NCI-H345 treated with DMSO at 0.1 percent for 48 hours (cell line): Measurements from ENCODE around the gene MAMLD1.

Experiments used
- DNase-seq: peaks from one replicate; lab custom pipeline; 2025; ENCODE audit not compliant: unreplicated experiment; lab: John Stamatoyannopoulos, UW

Gene MAMLD1

DNA sequence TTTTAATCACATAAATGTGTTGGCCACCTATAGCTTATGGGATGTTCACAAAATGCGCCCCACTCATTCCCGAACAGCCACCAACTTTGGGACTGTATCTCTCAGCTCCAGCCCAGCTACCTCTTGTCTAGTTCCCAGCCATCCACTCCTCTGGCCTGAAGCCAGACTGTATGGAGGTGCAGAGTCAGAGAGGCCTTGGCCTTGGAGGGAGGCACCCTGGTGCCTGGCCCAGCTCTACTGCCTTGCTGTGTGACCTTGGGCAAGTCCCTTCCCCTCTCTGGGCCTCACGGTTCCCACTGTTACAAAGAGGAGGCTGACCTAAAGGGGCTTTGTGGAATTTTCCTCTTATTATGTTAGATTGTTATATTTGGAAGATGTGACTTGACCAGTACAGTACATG is 13.9 kb downstream of the MAMLD1 start:
- no peak for DNase-seq

- DNase-seq, result no peak
These were observed 41.9 kb downstream of the MAMLD1 start for GRCh38 chrX:150405006-150405405.

DNA sequence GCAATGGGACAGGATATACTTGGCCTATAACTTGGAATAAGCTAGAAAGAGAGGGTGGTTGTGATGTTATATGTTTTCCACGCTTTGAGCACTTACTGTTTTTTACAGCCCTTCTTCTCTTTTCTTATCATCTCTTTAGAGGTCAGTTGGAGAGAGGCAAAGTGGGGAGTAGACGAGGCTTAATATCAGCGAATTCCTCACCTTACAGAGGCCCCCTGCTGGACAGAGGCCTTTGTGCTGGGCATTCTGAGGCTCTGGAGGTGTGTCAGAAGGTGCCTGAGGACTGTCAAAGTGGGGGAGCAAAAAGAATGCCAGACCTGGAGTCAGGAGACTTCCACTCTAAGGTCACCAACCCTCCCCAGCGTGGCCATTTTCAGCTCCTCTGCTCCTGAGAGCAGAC is 42.5 kb downstream of the MAMLD1 start:
- no peak for DNase-seq

- no peak for DNase-seq
These were observed 43.5 kb downstream of the MAMLD1 start for GRCh38 chrX:150406596-150406995.

- DNase-seq, result no peak
These were observed 44.9 kb downstream of the MAMLD1 start for GRCh38 chrX:150408007-150408406.

GRCh38 chrX:150408561-150408960 is 45.4 kb downstream of the MAMLD1 start:
- DNase-seq, result no peak

- DNase-seq, result no peak
These were observed 46.4 kb downstream of the MAMLD1 start for GRCh38 chrX:150409486-150409885.

- DNase-seq, result no peak
These were observed 46.8 kb downstream of the MAMLD1 start for GRCh38 chrX:150409964-150410363.

GRCh38 chrX:150410513-150410912 is 47.4 kb downstream of the MAMLD1 start:
- no peak for DNase-seq

GRCh38 chrX:150411656-150412055 is 48.5 kb downstream of the MAMLD1 start:
- DNase-seq, result no peak

- no peak for DNase-seq
These were observed 51.1 kb downstream of the MAMLD1 start for GRCh38 chrX:150414228-150414627.

- DNase-seq, result no peak
These were observed 53.4 kb downstream of the MAMLD1 start for GRCh38 chrX:150416469-150416868.

GRCh38 chrX:150421816-150422215 is 58.7 kb downstream of the MAMLD1 start:
- DNase-seq, result no peak

- DNase-seq, result no peak
These were observed 66.5 kb downstream of the MAMLD1 start for GRCh38 chrX:150429594-150429993.

DNA sequence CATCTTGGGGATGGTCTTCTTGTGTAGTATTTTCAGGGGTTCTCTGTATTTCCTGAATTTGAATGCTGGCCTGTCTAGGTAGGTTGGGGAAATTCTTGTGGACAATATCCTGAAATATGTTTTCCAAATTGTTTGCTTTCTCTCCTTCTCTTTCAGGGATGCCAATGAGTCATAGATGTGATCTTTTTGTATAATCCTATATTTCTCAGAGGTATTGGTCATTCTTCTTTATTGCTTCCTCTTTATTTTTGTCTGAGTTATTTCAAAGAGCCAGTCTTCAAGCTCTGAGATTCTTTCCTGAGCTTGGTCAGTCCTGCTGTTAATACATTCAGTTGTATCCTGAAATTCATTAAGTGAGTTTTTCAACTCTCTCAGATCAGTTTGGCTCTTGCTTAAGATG is 73.1 kb downstream of the MAMLD1 start:
- DNase-seq, result no peak

DNA sequence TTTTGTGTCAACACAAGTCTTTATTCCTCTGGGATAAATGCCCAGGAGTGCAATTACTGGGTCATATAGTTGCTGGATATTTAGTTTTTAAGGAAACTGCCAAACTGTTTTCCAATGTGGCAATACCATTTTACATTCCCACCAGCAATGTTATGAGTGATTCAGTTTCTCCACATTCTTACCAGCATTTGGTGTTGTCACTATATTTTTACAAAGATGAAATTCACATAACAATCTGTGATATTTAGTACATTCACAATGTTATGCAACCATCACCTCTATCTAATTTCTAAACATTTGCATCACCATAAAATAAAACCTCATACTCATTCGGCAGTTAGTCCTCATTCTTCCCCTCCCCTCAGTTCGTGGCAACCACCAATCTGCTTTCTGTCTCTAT is 75.0 kb downstream of the MAMLD1 start:
- DNase-seq, result no peak

DNA sequence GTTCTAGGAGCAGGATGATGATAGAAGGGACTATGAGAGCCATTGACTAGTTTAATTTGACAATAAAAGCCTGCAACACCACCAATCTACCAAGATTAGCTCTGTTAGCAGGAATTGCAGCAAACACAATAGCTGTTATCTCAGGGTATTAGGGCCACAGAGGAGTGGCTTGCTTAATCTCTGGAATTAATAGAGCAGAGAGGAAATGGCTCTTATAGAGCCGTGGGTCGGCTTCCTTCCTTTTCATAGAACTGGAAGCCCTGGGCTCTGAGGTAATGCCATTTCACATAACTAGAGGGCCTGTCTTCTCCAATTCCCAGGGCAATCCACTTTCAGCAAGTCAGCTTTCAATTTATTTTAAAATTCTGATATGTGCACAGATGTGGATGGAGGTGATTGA is 83.0 kb downstream of the MAMLD1 start:
- DNase-seq, result no peak

GRCh38 chrX:150446995-150447394 is 83.9 kb downstream of the MAMLD1 start:
- DNase-seq, result no peak

DNA sequence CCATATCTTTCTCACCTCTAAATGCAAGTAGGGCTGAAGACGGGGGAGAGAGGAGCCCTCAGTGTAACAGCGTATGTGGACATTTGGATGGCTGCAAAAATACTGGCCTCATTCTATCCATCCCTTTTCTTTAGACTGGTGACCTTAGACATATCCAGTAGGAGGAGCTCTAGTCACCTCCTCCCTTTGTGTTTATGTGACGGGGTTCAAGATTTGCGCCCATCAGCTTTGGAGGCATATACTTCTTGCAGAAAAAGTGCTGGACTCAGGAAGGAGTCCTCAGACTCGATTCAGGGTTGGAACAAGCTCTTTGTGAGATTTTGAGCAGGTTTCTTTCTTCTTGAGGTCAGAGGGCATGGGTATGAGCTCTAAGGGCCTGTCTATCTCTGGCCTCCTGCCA is 86.2 kb downstream of the MAMLD1 start:
- DNase-seq, result no peak

DNA sequence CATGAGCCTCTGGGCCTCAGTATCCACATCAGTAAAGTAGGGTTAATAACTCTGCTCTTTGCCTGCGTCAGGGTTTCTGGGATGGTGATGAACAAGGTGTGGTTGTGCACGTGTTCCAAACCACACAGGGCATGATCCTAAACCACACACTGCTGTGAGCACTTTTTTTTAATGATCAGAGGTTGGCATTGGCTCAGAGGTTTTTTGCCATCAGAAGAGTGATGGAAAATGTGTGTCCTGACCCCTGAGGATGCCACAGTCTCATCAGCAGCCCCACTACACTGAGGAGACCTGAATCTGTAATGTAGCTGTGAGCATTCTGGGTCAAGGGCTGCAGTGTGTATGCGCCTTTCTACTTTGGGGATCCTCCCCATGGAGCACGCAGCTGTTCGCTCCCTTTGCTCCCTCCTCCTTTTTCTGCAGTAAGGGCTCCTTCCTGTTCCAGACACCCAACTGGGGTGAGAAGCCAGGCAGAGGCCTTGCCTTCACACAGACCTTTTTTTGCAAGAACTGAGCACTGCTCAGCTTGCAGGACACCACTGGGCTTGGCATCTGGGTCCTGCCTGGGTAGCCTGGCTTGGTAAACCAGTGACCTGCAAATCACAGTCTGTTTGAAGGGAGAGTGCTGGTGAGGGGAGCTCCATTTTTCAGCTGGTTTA is 87.5 kb downstream of the MAMLD1 start:
- DNase-seq, result no peak

DNA sequence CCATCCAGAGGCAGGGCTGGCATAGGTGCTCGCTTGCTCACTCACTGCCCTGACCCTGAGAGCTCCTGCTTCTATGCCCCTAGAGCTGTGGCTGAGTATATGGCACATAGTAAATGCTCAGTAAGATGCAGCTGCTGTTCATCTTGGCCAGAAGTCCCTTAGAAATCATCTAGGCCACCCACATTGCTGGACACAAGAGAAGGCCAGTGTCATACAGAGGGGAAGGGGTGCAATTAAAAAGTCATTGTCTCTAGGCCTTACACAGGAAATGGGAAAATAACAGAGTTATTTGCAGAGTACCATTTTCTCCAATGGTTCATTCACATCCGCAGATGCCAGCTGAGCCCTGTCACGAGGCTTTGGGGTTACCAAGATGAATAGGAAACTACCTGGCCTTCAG is 88.8 kb downstream of the MAMLD1 start:
- DNase-seq, result no peak

DNA sequence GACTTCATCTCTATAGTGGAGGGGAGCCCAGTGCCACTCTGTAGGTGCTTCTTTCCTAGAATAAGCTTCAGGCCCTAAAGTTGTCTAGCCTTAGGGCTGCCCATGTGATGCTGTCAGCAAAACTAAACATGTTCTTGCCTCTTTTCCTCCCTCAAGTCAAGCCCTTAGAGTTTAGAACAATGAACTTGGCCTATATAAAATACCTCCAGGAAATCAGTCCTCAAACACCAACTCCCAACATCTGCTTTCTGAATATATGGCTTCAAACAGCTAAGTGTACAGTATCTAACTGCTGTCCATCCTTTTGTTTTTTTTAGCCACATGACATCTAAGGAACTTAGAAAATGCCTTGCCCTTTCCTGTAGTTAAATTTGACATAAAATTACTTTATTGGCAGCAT is 91.0 kb downstream of the MAMLD1 start:
- no peak for DNase-seq

- DNase-seq, result no peak
These were observed 91.5 kb downstream of the MAMLD1 start for GRCh38 chrX:150454508-150455214.
